Measurements from ENCODE around the gene EMB.
A peak's percentile ranks its signal among the peaks of the same experiment; 100 is the strongest.
"Not testable (repeated sequence)": the region's sequence is repeated elsewhere in the genome, so short reads cannot be mapped to it uniquely, and the experiment has no call there.

The EMB gene

GRCh38 chr5:50421184-50421950, 19.7 kb downstream of the EMB start:
- not testable (repeated sequence) for DNase-seq

GRCh38 chr5:50420343-50420935, 20.6 kb downstream of the EMB start:
- no peak for DNase-seq

- not testable (repeated sequence) for DNase-seq
Measured at GRCh38 chr5:50419656-50420055, 21.4 kb downstream of the EMB start.

- DNase-seq: not testable (repeated sequence)
Measured at GRCh38 chr5:50416637-50417036, 24.5 kb downstream of the EMB start.

GRCh38 chr5:50415912-50416311, 25.2 kb downstream of the EMB start:
- DNase-seq: no peak

GRCh38 chr5:50410932-50411331, 30.2 kb downstream of the EMB start:
- not testable (repeated sequence) for DNase-seq

GRCh38 chr5:50406877-50407276, 34.2 kb downstream of the EMB start:
- DNase-seq: no peak

GRCh38 chr5:50401336-50401735, 39.8 kb downstream of the EMB start:
- no peak for DNase-seq

GRCh38 chr5:50393925-50394609, 47.0 kb downstream of the EMB start:
- peak; percentile 62 for DNase-seq

- not testable (repeated sequence) for DNase-seq
Measured at GRCh38 chr5:50392289-50392688, 48.8 kb downstream of the EMB start.

- not testable (repeated sequence) for DNase-seq
Measured at GRCh38 chr5:50384381-50384780, 56.7 kb downstream of the EMB start.

GRCh38 chr5:50376696-50377095, 64.4 kb downstream of the EMB start:
- DNase-seq: not testable (repeated sequence)

- not testable (repeated sequence) for DNase-seq
Measured at GRCh38 chr5:50369287-50370033, 71.6 kb downstream of the EMB start.

GRCh38 chr5:50365426-50366251, 75.4 kb downstream of the EMB start:
- DNase-seq: no peak

GRCh38 chr5:50364535-50365309, 76.4 kb downstream of the EMB start:
- DNase-seq: not testable (repeated sequence)

GRCh38 chr5:50359187-50359586, 81.9 kb downstream of the EMB start:
- no peak for DNase-seq

- no peak for DNase-seq
Measured at GRCh38 chr5:50352382-50352781, 88.7 kb downstream of the EMB start.
